Thoracic aorta (tissue), 2 donors: ENCODE results near the gene FXYD7. TPM values are rescaled to one million over a fixed set of nuclear protein-coding genes. Genes with fewer than 3 reads are reported as not detected.
"Not testable (repeated sequence)": the region's sequence is repeated elsewhere in the genome, so short reads cannot be mapped to it uniquely, and the experiment has no call there.

Experiments used
- ATAC-seq: fragments of 150-250 bp; one replicate; pipeline ENCODE4 v1.8.0; 2017; ENCODE audit warnings: low read depth; ENCODE audit not compliant: insufficient number of reproducible peaks, low FRiP score
- DNase-seq: peaks from one replicate; pipeline ENCODE4 v3.0.0-alpha.2; 2020; ENCODE audit warnings: low spot score
- H3K27ac ChIP-seq, 2 donors: fragments of 200-600 bp; sonication (generic); 1 replicate in 1 of 2; 2 replicates in 1 of 2; pipeline ENCODE4 v1.5.1; 2016; ENCODE audit warnings: mild to moderate bottlenecking in 2 of 2, moderate library complexity in 2 of 2
- H3K27me3 ChIP-seq: fragments of 200-600 bp; sonication (generic); replicated peaks from 2 replicates; pipeline ENCODE4 v1.6.0; 2016; ENCODE audit warnings: mild to moderate bottlenecking; ENCODE audit not compliant: insufficient read depth
- H3K36me3 ChIP-seq: fragments of 200-600 bp; sonication (generic); one replicate; pipeline ENCODE4 v1.5.1; 2016
- H3K4me1 ChIP-seq, 2 donors: fragments of 200-600 bp; sonication (generic); 1 replicate in 1 of 2; 2 replicates in 1 of 2; pipeline versions ENCODE4 v1.5.1 to v1.6.0; 2016; ENCODE audit warnings: low read depth in 2 of 2, mild to moderate bottlenecking in 1 of 2; ENCODE audit not compliant: control insufficient read depth in 1 of 2
- H3K4me3 ChIP-seq: fragments of 200-600 bp; sonication (generic); 2 replicates; pipeline ENCODE4 v1.5.1; 2016; ENCODE audit warnings: mild to moderate bottlenecking
- H3K9me3 ChIP-seq: fragments of 200-600 bp; sonication (generic); 2 replicates; pipeline ENCODE4 v1.5.1; 2016
- CTCF ChIP-seq: fragments of 200-600 bp; sonication (generic); IDR thresholded peaks from one replicate; pipeline ENCODE4 v1.5.1; 2019; ENCODE audit warnings: antibody characterized with exemption
- total RNA-seq, 2 donors: library from RNA; depleted of rRNA; stranded (reverse); fragments of >200 nt; gene quantifications; one replicate each; pipeline versions ENCODE4 v1.1.0 to v1.2.3, GENCODE V29; 2016

Gene FXYD7
- total RNA-seq, 2 donors from 2014 or later: not detected

DNA sequence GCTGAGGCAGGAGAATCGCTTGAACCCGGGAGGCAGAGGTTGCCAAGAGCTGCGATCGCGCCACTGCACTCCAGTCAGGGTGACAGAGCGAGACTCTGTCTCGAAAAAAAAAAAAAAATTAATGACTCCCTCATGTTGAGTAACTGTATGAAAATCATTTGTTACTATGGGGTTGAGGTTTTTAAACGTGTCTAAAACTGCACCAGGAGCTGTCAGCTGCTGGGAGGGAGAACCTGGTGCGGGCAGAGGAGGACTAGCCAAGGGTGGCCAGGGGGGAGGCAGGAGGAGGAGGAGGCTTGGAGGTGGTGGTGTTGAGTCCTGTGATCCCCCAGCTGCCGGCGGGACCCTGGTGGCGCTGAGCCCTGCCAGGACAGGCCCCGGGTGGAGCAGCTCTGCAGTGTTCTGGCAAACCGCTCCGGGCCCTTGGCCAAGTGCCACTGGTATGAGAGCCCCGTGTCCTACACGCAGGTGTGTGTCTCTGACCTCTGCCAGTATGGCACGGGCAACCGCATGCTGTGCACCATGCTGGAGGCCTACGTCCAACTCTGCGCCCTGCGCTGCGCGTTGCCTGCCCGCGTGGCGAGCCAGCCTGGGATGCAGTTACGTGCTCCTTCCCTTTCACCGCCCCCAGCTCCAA is 44.5 kb upstream of the FXYD7 start:
- no peak for TF ChIP-seq CTCF
- Histone ChIP-seq H3K4me1 (no peaks in the 10 kb centered on the region), H3K4me3 (no peak overlapping the region), H3K9me3 (no peaks in the 10 kb centered on the region), H3K27ac (no peak overlapping the region), H3K36me3 (no peaks in the 10 kb centered on the region), H3K27me3 (no peaks in the 10 kb centered on the region)
- ATAC-seq: no peak
- no peak for DNase-seq

GRCh38 chr19:35099155-35099896 is 43.7 kb upstream of the FXYD7 start:
- no peak for TF ChIP-seq CTCF
- Histone ChIP-seq H3K36me3 (no peaks in the 10 kb centered on the region), H3K4me1 (no peaks in the 10 kb centered on the region), H3K27me3 (no peaks in the 10 kb centered on the region), H3K4me3 (no peak overlapping the region), H3K27ac (no peak overlapping the region), H3K9me3 (no peaks in the 10 kb centered on the region)
- ATAC-seq (no peak), DNase-seq (no peak)

GRCh38 chr19:35099897-35100275 is 43.2 kb upstream of the FXYD7 start:
- no peak for ATAC-seq
- H3K4me3 ChIP-seq: no peak overlapping the region
- DNase-seq: no peak
- H3K27me3 ChIP-seq: no peaks in the 10 kb centered on the region
- H3K4me1 ChIP-seq: no peaks in the 10 kb centered on the region
- H3K36me3 ChIP-seq: no peaks in the 10 kb centered on the region
- no peak for TF ChIP-seq CTCF
- no peak overlapping the region for H3K27ac ChIP-seq
- no peaks in the 10 kb centered on the region for H3K9me3 ChIP-seq

DNA sequence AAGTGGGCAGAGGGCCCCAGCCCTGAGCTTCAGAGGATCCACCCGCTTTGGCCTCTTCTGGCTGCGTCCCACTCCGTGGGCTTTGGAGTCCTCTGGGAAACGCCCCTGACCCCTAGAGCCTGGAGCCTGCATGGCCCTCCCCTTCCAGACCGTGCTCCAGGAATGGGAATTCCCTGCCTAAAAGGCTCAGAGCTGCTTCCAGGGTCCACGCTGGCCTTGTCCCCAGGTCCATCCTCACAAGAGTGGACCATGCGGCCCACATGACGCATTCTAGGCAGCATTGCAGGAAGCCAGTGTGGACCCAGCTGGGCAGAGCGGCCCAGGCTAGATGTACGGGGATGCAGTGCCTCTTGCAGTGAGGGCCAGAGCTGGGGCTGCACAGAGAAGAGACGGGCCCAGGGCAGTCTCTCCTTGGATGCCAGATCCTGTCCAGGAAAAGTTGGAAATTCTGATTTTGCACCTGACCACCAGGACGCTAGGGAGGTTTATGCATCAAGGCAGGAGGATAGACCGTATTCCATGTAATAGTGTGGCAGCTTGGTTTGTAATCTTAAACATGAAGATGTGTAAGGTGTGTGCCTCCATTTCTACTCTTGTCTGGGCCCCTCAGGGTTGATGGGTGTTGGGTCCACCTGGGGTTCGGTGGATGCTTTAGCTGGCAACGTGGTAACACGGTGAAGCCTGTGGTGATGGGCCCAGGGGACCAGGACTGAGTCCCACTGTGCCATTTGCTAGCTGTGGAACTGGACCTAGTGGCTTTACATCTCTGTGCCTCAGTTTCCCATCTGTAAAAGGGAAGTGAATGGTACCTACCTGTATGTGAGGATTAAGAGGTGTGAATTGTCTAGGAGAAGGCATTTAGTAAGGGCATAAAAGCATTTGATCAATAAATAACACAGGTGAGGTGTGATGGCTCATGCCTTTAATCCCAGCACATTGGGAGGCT is 42.2 kb upstream of the FXYD7 start:
- H3K4me3 ChIP-seq: no peak overlapping the region
- TF ChIP-seq CTCF: no peak
- no peaks in the 10 kb centered on the region for H3K9me3 ChIP-seq
- H3K4me1 ChIP-seq: no peaks in the 10 kb centered on the region
- no peak overlapping the region for H3K27ac ChIP-seq
- DNase-seq (no peak), ATAC-seq (no peak)
- no peaks in the 10 kb centered on the region for H3K36me3 ChIP-seq
- H3K27me3 ChIP-seq: no peaks in the 10 kb centered on the region

DNA sequence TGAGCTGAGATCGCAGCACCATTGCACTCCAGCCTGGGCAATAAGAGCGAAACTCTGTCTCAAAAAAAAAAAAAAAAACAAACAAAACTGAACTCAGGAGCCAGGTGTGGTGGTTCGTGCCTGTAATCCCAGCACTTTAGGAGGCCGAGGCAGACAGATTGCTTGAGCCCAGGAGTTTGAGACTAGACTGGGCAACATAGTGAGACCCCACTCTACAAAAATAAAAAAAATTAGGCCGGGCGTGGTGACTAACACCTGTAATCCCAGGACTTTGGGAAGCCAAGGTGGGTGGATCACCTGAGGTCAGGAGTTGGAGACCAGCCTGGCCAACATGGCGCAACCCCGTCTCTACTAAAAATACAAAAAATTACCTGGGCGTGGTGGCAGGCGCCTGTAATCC is 41.1 kb upstream of the FXYD7 start:
- ATAC-seq, H3K4me1 ChIP-seq, H3K27ac ChIP-seq, H3K4me3 ChIP-seq, H3K36me3 ChIP-seq, H3K27me3 ChIP-seq, DNase-seq, H3K9me3 ChIP-seq: not testable (repeated sequence)

DNA sequence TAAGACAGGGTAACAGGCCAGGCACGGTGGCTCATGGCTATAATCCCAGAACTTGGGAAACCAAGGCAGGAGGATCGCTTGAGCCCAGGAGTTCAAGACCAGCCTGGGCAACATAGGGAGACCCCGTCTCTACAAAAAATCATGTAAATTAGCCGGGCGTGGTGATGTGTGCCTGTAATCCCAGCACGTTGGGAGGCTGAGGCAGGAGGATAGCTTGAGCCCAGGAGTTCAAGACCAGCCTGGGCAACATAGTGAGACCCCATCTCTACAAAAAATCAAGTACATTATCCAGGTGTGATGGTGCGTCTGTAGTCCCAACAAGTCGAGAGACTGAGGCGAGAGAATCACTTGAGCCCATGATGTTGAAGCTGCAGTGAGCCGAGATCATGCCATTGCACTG is 39.4 kb upstream of the FXYD7 start:
- not testable (repeated sequence) for H3K27ac ChIP-seq, H3K9me3 ChIP-seq, H3K27me3 ChIP-seq, H3K4me3 ChIP-seq, H3K36me3 ChIP-seq, ATAC-seq, H3K4me1 ChIP-seq, DNase-seq
